WI38 (cell line): ENCODE measurements around the gene MYOCD.

ENCODE experiments used
- H3K4me3 ChIP-seq: 2 replicates; pipeline ENCODE4 v1.5.1; 2011; ENCODE audit warnings: low read depth, mild to moderate bottlenecking, control low read depth, low read length
- TF ChIP-seq, protein P1 (sequence below): IDR thresholded peaks from 2 replicates; pipeline ENCODE4 v1.5.1; 2012; ENCODE audit warnings: low read depth, mild to moderate bottlenecking, control low read depth, low read length

MYOCD gene

DNA sequence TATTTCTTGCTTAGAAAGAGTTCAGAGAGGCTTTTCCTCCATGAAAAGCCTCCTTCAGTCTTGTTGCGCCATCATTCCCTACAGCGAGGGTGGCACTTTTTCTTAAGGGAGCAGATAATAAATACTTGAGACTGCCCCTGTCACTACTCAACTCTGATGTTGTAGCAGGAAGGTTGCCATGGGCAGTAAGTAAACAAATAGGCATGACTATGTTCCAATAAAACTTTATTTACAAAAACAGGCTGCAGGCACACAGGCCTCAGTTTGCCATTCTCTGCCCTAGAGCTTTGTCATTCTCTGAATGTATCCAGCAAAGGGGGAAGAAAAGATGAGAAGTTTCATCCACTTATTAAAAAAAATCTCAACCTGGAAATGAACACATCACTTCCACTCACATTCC is 60.4 kb downstream of the MYOCD start:
- no peak overlapping the region for H3K4me3 ChIP-seq
- TF ChIP-seq, protein P1, sequence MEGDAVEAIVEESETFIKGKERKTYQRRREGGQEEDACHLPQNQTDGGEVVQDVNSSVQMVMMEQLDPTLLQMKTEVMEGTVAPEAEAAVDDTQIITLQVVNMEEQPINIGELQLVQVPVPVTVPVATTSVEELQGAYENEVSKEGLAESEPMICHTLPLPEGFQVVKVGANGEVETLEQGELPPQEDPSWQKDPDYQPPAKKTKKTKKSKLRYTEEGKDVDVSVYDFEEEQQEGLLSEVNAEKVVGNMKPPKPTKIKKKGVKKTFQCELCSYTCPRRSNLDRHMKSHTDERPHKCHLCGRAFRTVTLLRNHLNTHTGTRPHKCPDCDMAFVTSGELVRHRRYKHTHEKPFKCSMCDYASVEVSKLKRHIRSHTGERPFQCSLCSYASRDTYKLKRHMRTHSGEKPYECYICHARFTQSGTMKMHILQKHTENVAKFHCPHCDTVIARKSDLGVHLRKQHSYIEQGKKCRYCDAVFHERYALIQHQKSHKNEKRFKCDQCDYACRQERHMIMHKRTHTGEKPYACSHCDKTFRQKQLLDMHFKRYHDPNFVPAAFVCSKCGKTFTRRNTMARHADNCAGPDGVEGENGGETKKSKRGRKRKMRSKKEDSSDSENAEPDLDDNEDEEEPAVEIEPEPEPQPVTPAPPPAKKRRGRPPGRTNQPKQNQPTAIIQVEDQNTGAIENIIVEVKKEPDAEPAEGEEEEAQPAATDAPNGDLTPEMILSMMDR = no peak

DNA sequence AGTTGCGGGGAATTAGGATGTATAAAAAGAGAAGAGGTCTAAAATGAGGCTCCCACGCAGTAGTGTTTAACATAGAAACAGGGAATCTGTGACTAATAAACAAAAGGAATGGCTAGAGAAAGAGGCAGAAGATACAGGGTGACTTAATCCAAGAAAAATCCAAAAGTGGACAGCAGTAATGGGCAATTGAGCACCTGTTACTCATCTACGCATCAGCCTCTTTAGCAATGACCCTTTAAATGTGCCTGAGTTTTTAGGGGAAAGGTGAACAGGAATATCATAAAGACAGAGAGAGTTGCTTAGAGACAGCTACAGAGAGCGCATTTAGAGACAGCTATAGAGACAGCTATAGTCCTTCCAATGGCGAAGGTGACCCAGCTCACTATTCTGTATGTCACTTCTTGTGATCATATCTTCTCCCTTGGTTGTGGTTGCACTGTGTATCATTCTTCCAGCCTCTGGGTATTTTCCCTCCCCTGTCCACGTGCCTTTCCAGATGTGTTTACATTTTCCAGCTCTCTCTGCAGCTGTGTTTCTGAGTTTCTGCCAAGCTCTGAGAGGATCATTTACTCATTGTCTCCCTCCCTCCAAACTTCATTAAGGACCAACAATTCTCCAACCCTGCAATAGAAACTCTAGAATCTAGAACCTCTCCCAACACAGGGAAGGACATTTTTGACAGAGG is 61.5 kb downstream of the MYOCD start:
- TF ChIP-seq, protein P1 = no peak
- no peak overlapping the region for H3K4me3 ChIP-seq

GRCh38 chr17:12727881-12728280 is 62.2 kb downstream of the MYOCD start:
- no peak overlapping the region for H3K4me3 ChIP-seq
- TF ChIP-seq, protein P1 = no peak

DNA sequence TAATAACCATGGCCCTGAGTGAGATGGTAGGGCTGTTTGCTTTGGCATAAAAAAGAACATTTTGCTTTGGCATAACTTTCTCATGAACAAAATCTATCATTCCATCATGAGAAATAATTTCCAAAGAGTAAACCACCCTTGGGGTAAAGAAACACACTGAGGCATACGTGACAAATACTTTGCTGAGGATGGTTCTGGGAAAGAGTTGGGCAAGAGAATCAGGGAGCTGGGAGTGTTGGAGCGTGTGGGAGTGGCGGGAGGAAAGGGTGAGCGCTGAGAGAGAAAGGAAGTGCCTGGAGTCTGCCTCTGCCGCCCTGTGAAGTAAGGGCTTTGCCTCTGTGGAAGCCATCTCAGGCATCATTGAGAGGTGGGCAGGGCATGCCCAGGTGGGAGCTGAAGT is 63.4 kb downstream of the MYOCD start:
- TF ChIP-seq, protein P1 = no peak
- H3K4me3 ChIP-seq = no peak overlapping the region

- H3K4me3 ChIP-seq = no peak overlapping the region
- TF ChIP-seq, protein P1 = no peak
These were observed 64.7 kb downstream of the MYOCD start for GRCh38 chr17:12730421-12730820.

DNA sequence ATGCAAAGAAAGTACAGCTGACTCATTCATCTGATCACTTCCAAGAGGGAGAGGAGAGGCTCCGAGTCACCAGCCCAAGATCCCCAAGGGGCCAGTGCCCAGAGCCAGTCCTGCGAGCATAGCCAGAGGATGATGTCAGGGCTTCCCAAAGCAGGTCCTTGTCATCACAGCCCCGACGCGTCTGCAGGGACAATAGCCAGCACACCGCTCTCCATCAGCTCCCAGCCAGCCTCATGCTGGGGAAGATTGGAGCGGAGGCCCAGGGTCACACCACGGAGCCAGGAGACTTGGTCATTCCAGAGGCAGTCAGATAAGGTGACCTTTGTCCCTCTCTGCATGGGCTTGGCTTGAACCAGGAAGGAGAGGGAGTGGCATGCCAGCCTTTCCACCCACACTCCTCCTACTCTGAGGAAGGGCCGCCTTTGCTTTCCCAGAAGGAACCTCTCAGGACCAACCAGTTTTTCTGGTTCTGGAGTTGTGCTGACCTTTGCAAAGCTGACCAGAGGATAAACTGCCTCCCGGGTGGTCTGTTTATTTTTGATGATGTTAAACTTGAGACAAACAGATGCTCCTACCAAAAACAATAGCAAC is 65.3 kb downstream of the MYOCD start:
- TF ChIP-seq, protein P1 = no peak
- H3K4me3 ChIP-seq = no peak overlapping the region

DNA sequence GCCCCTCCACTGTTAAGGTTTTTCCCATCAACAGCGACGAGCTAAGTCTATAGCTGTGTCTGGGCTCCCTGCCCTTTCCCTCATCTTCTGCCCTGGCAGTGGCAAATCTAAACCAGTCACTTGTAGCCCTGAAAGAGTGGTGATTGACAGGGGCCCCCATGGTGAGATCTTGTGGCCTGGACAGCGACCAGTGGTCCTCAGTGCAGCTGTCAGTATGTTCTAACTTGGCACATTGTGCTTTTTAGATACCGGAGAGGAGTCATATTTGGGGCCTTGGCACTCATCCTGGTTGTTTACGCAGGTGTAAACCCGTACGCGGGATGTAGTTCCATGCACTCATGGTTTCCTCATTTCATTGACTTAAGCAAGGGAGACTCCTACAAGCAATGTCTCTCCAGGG is 66.1 kb downstream of the MYOCD start:
- TF ChIP-seq, protein P1 = no peak

More for the DNA sequence above, 66.1 kb downstream of the MYOCD start:
- H3K4me3 ChIP-seq = no peak overlapping the region
